HTR-8/SVneo (cell line): ENCODE data around the gene KHNYN.
"Not testable (repeated sequence)": the region's sequence is repeated elsewhere in the genome, so short reads cannot be mapped to it uniquely, and the experiment has no call there.

Experiments
- DNase-seq: peaks from one replicate; pipeline ENCODE4 v3.0.0; 2011; ENCODE audit warnings: low spot score, mixed read lengths; ENCODE audit not compliant: insufficient read length
- FAIRE-seq: peaks from 2 replicates; lab custom pipeline; 2011; peaks lifted over from hg19 to GRCh38; lab: Jason Lieb, UNC

The KHNYN gene

GRCh38 chr14:24429395-24430142 lies at the start of gene KHNYN, which contains the start of gene CBLN3:
KHNYN (plus strand) TSS chr14:24429954; CDS start chr14:24430731, 777 bp downstream.
CBLN3 (minus strand) TSS chr14:24429668; CDS start chr14:24429054, 614 bp downstream.
- DNase-seq (peak; percentile 85), FAIRE-seq (no peak)

DNA sequence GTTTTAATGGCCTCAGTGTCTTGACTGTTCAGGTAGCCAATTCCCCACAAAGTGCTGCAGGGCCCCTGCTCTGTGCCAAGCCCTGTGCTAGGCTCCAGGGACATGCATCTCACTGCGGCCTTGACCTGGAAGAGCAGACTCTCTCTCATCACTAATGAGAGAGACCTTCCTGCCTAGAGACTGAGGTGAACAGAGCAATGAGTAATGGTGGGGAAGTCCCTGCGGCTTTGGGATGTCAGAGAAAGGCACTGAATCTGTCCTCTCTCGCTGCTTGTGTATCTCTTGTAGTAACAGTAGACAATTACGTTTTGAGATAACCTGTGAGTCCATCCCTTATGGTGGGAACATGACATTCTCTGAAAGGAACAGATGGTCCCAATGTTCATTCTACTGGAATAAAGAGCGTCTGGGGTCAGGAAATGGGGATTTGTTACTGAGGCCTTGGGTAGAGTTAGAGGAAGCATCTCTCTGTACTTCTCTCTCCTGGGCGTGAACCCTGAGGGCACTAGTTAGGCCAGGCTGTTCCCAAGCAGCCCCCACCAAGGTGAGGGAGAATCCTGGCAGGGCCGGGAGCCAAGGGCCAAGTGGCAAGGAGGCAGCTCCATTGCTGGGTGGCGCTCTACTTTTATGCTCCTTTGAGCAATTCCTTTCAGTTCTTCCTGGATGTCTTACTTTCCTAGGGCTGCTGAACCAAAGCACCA lies 48.2 kb upstream of the KHNYN start:
- FAIRE-seq = no peak
- no peak for DNase-seq

GRCh38 chr14:24382064-24382371 lies 47.7 kb upstream of the KHNYN start:
- no peak for DNase-seq
- FAIRE-seq = no peak

- FAIRE-seq (no peak), DNase-seq (no peak)
Observed at GRCh38 chr14:24384169-24384568, 45.6 kb upstream of the KHNYN start.

GRCh38 chr14:24385524-24385923 lies 44.2 kb upstream of the KHNYN start:
- FAIRE-seq = no peak
- DNase-seq = no peak

DNA sequence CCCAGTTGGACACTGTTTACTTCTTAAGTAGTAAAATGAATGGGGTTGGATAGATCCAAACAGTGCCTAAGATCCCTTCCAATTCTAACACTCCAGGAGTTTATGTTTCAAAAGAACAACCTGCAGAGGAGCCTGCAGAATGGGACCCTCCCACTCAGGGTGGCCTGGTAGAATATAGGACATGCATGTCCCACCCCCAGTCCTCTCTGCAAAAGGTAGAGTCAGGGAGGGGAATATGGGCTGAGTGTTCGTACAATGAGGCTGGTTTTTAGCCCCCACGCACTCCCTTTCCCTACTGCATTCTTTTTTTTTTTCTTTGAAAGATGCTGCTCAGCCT lies 42.8 kb upstream of the KHNYN start:
- FAIRE-seq = no peak

DNA sequence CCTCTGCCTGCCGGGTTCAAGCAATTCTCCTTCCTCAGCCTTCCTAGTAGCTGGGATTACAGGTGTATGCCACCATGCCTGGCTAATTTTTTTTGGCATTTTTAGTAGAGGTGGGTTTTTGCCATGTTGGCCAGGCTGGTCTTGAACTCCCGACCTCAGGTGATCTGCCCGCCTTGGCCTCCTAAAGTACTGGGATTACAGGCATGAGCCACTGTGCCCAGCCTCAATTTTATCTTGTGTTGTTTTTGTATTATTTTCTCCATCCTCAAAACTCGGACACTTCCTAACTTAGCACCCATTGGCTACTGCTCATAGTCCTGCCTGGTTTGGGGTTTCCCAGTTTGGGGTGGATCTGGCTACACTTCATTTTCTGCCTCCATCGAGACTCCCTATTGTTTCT lies 42.2 kb upstream of the KHNYN start:
- not testable (repeated sequence) for FAIRE-seq, DNase-seq

More for the DNA sequence above, 42.8 kb upstream of the KHNYN start:
- no peak for DNase-seq

- FAIRE-seq (no peak), DNase-seq (no peak)
Observed at GRCh38 chr14:24388474-24389179, 41.1 kb upstream of the KHNYN start.

DNA sequence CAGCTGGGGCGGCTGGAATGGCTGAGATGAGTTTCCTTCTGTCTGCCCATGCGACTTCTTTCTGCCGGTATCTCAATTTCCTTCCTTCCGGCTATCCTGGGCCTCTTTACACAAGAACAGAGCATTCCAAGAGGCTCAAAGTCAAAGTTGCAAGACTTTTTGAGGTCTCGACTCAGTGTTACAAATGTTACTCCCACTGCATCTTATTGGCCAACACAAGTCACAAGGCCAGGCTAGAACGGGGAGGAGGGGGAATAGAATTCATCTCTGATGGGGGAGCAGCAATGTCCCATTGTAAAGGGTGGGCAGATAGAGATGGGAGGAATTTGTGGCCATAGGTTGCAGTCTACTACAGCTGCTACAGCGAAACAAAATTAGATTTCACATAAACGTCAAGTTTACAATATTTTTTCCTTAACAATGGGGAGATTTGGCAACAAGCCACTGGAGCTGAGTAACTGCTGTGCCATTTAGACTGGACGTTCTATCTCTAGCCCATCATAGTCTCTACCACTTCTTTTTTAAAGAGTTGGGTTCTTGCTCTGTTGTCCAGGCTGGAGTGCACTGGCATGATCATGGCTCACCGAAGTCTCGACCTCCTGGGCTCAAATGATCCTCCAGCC lies 40.4 kb upstream of the KHNYN start:
- DNase-seq (no peak), FAIRE-seq (no peak)

GRCh38 chr14:24390701-24391468 lies 38.9 kb upstream of the KHNYN start:
- DNase-seq (no peak), FAIRE-seq (no peak)

- DNase-seq (peak; percentile 31), FAIRE-seq (no peak)
Observed at GRCh38 chr14:24392325-24393091, 37.2 kb upstream of the KHNYN start.

DNA sequence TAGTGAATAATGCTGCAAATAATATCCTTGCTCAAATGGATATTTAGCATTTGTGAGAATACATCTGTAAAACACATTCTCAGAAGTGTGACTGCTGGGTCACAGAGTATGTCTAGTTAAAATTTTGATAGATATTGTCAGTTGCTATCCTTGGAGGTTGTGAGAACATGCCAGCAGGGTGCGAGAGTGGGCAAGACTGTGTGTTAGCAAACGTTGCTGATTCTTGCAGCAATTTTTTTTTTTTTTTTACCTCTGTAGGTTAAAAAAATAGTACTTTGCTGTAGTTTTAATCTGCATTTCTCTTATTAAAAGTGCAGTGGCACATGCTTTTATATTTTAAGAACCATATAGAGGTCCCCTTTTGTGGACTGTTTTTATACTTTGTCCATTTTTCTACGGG lies 35.5 kb upstream of the KHNYN start:
- DNase-seq (no peak), FAIRE-seq (no peak)

GRCh38 chr14:24395609-24396582 lies 33.9 kb upstream of the KHNYN start:
- no peak for FAIRE-seq
- no peak for DNase-seq

GRCh38 chr14:24397639-24398292 lies 32.0 kb upstream of the KHNYN start:
- FAIRE-seq = no peak
- no peak for DNase-seq

- DNase-seq (no peak), FAIRE-seq (no peak)
Observed at GRCh38 chr14:24398293-24398652, 31.5 kb upstream of the KHNYN start.

GRCh38 chr14:24398653-24399446 lies 30.9 kb upstream of the KHNYN start, which contains the start of gene NYNRIN:
NYNRIN (plus strand) TSS chr14:24399003; CDS start chr14:24399247, 244 bp downstream.
- peak; percentile 26 for DNase-seq
- no peak for FAIRE-seq

DNA sequence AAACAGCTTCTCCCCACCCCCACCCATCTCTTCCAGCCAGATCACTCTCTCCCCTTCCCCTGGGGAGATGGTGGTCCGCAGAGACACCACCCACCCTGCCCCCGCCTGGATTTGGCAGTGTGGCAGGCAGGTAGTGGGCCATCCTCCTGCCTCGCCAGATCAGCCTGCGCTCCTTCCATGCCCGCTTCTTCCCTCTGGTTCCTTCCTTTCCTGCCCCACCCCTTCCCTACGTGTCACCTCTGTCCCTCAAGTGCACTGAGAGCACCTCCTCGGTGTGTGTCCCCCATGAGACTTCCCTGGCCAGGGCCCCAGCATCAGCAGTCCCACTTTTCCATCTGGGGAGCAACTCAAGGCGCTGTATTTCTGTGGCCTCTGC lies 30.3 kb upstream of the KHNYN start:
- FAIRE-seq (no peak), DNase-seq (no peak)
